Hepatocyte (in vitro differentiated cells): ENCODE measurements around the gene FEZ2. TPM values are rescaled to one million over a fixed set of nuclear protein-coding genes. Genes with fewer than 3 reads are reported as not detected.
A peak's percentile ranks its signal among the peaks of the same experiment; 100 is the strongest.

Experiments used
- DNase-seq: peaks from one replicate; pipeline ENCODE4 v3.0.0-alpha.2; 2016; ENCODE audit warnings: low spot score
- H2AFZ ChIP-seq: fragments of 200-600 bp; sonication (generic); 2 replicates; pipeline ENCODE4 v1.6.0; 2016; ENCODE audit warnings: antibody characterized with exemption, mild to moderate bottlenecking
- H3K27ac ChIP-seq: fragments of 200-600 bp; sonication (generic); 2 replicates; pipeline ENCODE4 v1.5.1; 2016; ENCODE audit warnings: mild to moderate bottlenecking
- H3K27me3 ChIP-seq: fragments of 200-600 bp; sonication (generic); 2 replicates; pipeline ENCODE4 v1.6.1; 2016
- H3K36me3 ChIP-seq: fragments of 200-600 bp; sonication (generic); replicated peaks from 2 replicates; pipeline ENCODE4 v1.5.1; 2016; ENCODE audit warnings: low read depth; ENCODE audit not compliant: insufficient read depth
- H3K4me1 ChIP-seq: fragments of 200-600 bp; sonication (generic); 2 replicates; pipeline ENCODE4 v1.5.1; 2016; ENCODE audit warnings: mild to moderate bottlenecking, moderate library complexity; ENCODE audit not compliant: insufficient read depth
- H3K4me2 ChIP-seq: fragments of 200-600 bp; sonication (generic); 2 replicates; pipeline ENCODE4 v1.6.0; 2016
- H3K4me3 ChIP-seq: fragments of 200-600 bp; sonication (generic); 2 replicates; pipeline ENCODE4 v1.5.1; 2016; ENCODE audit warnings: mild to moderate bottlenecking
- H3K79me2 ChIP-seq: fragments of 200-600 bp; sonication (generic); 2 replicates; pipeline ENCODE4 v1.6.0; 2017; ENCODE audit warnings: mild to moderate bottlenecking
- H3K9me2 ChIP-seq: fragments of 200-600 bp; sonication (generic); replicated peaks from 2 replicates; pipeline ENCODE4 v1.6.0; 2017; ENCODE audit warnings: mild to moderate bottlenecking; ENCODE audit not compliant: insufficient read depth
- H3K9me3 ChIP-seq: fragments of 200-600 bp; sonication (generic); 2 replicates; pipeline ENCODE4 v1.5.1; 2016; ENCODE audit warnings: low read depth, mild to moderate bottlenecking
- H4K20me1 ChIP-seq: fragments of 200-600 bp; sonication (generic); 2 replicates; pipeline ENCODE4 v1.6.0; 2016; ENCODE audit warnings: mild to moderate bottlenecking; ENCODE audit not compliant: insufficient read depth, poor library complexity, severe bottlenecking
- CTCF ChIP-seq: fragments of 200-600 bp; sonication (generic); IDR thresholded peaks from 2 replicates; pipeline ENCODE4 v1.5.1; 2016; ENCODE audit warnings: antibody characterized with exemption, mild to moderate bottlenecking; ENCODE audit not compliant: poor library complexity
- EZH2 ChIP-seq: fragments of 200-600 bp; sonication (generic); IDR thresholded peaks from 2 replicates; pipeline ENCODE4 v1.6.1; 2016; ENCODE audit warnings: antibody characterized with exemption, mild to moderate bottlenecking, borderline replicate concordance
- EZH2phosphoT487 ChIP-seq: fragments of 200-600 bp; sonication (generic); IDR thresholded peaks from one replicate; pipeline ENCODE4 v1.6.1; 2018; ENCODE audit warnings: antibody characterized with exemption, mild to moderate bottlenecking, low read depth, moderate library complexity; ENCODE audit not compliant: unreplicated experiment, severe bottlenecking
- WGBS: methylation state at CpG from one replicate; pipeline ENCODE4 v1.1.6; 2016; ENCODE audit warnings: low lambda C conversion rate; ENCODE audit errors: missing lambda C conversion rate; 5-methylcytosine and 5-hydroxymethylcytosine counted together
- polyA plus RNA-seq: library from polyadenylated mRNA; unstranded; fragments of >200 nt; fragmentation: Nextera tagmentation; extraction: Ambion mirVana; gene quantifications from 2 replicates; pipeline ENCODE4 v1.2.1, GENCODE V29; 2016
- total RNA-seq: library from RNA; depleted of rRNA; stranded (reverse); fragments of >200 nt; gene quantifications from 2 replicates; pipeline ENCODE4 v1.2.3, GENCODE V29; 2014

The FEZ2 gene
- total and polyA plus RNA-seq, 2 experiments from 2014 or later, result 14.5 to 45.2 TPM

GRCh38 chr2:36582538-36582937 lies 15.4 kb downstream of the FEZ2 start:
- no peak for TF ChIP-seq CTCF
- no peak for TF ChIP-seq EZH2
- no peak for TF ChIP-seq EZH2phosphoT487
- Histone ChIP-seq H3K9me3 (no peaks in the 10 kb centered on the region), H3K27ac (no peak overlapping the region), H2AFZ (no peak overlapping the region), H4K20me1 (no peaks in the 10 kb centered on the region), H3K9me2 (no peaks in the 10 kb centered on the region), H3K4me2 (no peak overlapping the region), H3K4me1 (peaks cover 14% of the 10 kb centered on the region), H3K4me3 (no peak overlapping the region), H3K79me2 (peaks cover 21% of the 10 kb centered on the region), H3K27me3 (no peaks in the 10 kb centered on the region), H3K36me3 (no peaks in the 10 kb centered on the region)
- WGBS, result 95% methylated on average over 5 of the region's 5 CpGs
- DNase-seq, result no peak

GRCh38 chr2:36579297-36579664 lies 18.7 kb downstream of the FEZ2 start:
- Histone ChIP-seq H3K4me3 (no peak overlapping the region), H3K27ac (peak overlapping the region; percentile 85), H3K9me2 (no peaks in the 10 kb centered on the region), H3K27me3 (no peaks in the 10 kb centered on the region), H3K36me3 (no peaks in the 10 kb centered on the region), H3K4me1 (peaks cover 14% of the 10 kb centered on the region), H3K79me2 (peaks cover 6% of the 10 kb centered on the region), H4K20me1 (no peaks in the 10 kb centered on the region), H2AFZ (no peak overlapping the region), H3K9me3 (no peaks in the 10 kb centered on the region), H3K4me2 (peak overlapping the region; percentile 30)
- no peak for TF ChIP-seq CTCF
- TF ChIP-seq EZH2phosphoT487, result no peak
- no peak for TF ChIP-seq EZH2
- no peak for DNase-seq

DNA sequence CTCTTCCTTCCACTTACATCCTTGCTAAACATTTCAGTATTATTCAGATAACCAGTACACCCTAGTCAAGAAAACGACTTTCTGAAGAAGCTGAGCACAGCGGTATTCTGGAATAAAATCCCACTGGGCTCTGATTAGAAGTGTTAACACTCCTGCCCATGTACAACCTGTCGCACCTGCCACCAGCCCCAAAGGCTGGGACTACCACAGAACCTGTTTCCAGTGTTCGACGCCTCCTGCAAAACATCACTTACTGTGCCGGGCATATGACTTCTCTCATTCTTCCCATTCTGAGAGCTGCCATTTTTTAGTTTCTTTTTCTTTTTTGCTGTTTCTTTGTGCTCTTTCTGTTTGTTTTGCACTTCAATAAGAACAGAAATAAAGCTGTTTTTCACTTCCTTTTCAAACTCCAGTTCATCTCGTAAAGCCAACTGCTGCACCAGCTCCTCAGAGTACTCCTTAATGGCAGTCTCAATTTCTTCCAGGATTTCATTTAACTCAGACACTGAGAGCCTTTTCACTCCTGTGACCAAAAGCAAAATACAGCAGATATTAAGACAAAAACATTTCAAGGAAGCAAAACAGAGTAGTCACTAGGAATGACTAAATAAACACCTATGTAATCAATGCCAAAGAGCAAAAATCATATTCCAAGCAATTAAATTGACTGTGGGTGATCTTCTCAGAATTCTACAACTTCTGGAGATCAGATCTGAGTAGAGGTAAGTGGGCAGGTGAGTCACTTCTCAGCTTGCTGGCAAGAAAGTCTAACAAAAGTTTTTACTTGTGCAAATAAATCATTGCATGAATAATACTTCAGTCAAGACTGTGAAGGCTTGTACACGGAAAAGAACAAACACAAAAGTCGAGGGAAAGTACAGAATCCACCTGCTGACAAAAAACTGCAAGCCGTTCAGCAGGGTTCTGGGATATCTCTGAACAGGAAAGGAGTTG lies 19.3 kb downstream of the FEZ2 start:
- H3K4me2 ChIP-seq, result peak overlapping the region; percentile 61
- no peak overlapping the region for H3K4me3 ChIP-seq
- no peaks in the 10 kb centered on the region for H3K36me3 ChIP-seq
- H4K20me1 ChIP-seq, result no peaks in the 10 kb centered on the region
- peaks cover 14% of the 10 kb centered on the region for H3K4me1 ChIP-seq
- TF ChIP-seq CTCF (no peak), EZH2phosphoT487 (no peak), EZH2 (no peak)
- 86% methylated on average over 10 of the region's 10 CpGs for WGBS
- no peaks in the 10 kb centered on the region for H3K9me2 ChIP-seq
- peak; percentile 28 for DNase-seq
- no peaks in the 10 kb centered on the region for H3K27me3 ChIP-seq
- H3K9me3 ChIP-seq, result no peaks in the 10 kb centered on the region
- no peak overlapping the region for H2AFZ ChIP-seq
- H3K79me2 ChIP-seq, result peaks cover 6% of the 10 kb centered on the region
- peak overlapping the region; percentile 85 for H3K27ac ChIP-seq
